A673 (cell line): Measurements from ENCODE around the gene TMOD2. TPM values are rescaled to one million over a fixed set of nuclear protein-coding genes. Genes with fewer than 3 reads are reported as not detected.
"Not testable (repeated sequence)": the region's sequence is repeated elsewhere in the genome, so short reads cannot be mapped to it uniquely, and the experiment has no call there.

Experiments used
- BruUV-seq: library from RNA; stranded (reverse); fragments of 400-500 nt; replicated peaks from 2 replicates; lab custom pipeline; 2021; lab: Mats Ljungman, UMichigan
- CTCF ChIA-PET: fragments of 300-600 bp; sonication (Branson Sonifier 250); formaldehyde crosslinking; loops from one replicate; lab custom pipeline; 2022; ENCODE audit warnings: antibody characterized with exemption; lab: Charles Lee
- POLR2A ChIA-PET: fragments of 300-600 bp; sonication (Branson Sonifier 250); formaldehyde crosslinking; loops from one replicate; lab custom pipeline; 2022; ENCODE audit warnings: antibody characterized with exemption; ENCODE audit not compliant: low non-redundant PET; lab: Charles Lee
- DNase-seq: peaks from one replicate; pipeline ENCODE4 v3.0.0-alpha.2; 2015; ENCODE audit warnings: low spot score
- H3K27ac ChIP-seq: fragments of 200-600 bp; sonication (generic); 2 replicates; pipeline ENCODE4 v1.5.1; 2016; ENCODE audit warnings: mixed run types, low read depth, mild to moderate bottlenecking, mixed read lengths, antibody characterized with exemption, low read length; ENCODE audit not compliant: poor library complexity, severe bottlenecking
- H3K27me3 ChIP-seq: fragments of 200-600 bp; sonication (generic); replicated peaks from 2 replicates; pipeline ENCODE4 v1.6.1; 2017; ENCODE audit warnings: mixed run types, low read depth, mild to moderate bottlenecking, mixed read lengths, antibody characterized with exemption, low read length; ENCODE audit not compliant: insufficient read depth, poor library complexity
- H3K36me3 ChIP-seq: fragments of 200-600 bp; sonication (generic); 2 replicates; pipeline ENCODE4 v1.6.1; 2016; ENCODE audit warnings: mixed run types, mild to moderate bottlenecking, mixed read lengths, antibody characterized with exemption, low read length; ENCODE audit not compliant: insufficient read depth, poor library complexity, severe bottlenecking
- H3K4me1 ChIP-seq: fragments of 200-600 bp; sonication (generic); 2 replicates; pipeline ENCODE4 v1.6.1; 2017; ENCODE audit warnings: mixed run types, mild to moderate bottlenecking, mixed read lengths, antibody characterized with exemption, low read length; ENCODE audit not compliant: insufficient read depth, poor library complexity, severe bottlenecking
- H3K4me3 ChIP-seq: fragments of 200-600 bp; sonication (generic); 2 replicates; pipeline ENCODE4 v1.5.1; 2016; ENCODE audit warnings: low read depth, mixed run types, mild to moderate bottlenecking, mixed read lengths, low read length; ENCODE audit not compliant: poor library complexity, severe bottlenecking
- H3K9me3 ChIP-seq: fragments of 200-600 bp; sonication (generic); 2 replicates; pipeline ENCODE4 v1.6.1; 2016; ENCODE audit warnings: mixed run types, low read depth, mild to moderate bottlenecking, mixed read lengths, antibody characterized with exemption, low read length; ENCODE audit not compliant: poor library complexity, severe bottlenecking
- EZH2 ChIP-seq: fragments of 200-600 bp; sonication (generic); IDR thresholded peaks from 2 replicates; pipeline ENCODE4 v1.6.1; 2017; ENCODE audit warnings: borderline replicate concordance, low read depth, mild to moderate bottlenecking, mixed read lengths, antibody characterized with exemption, low read length; ENCODE audit not compliant: poor library complexity, severe bottlenecking
- intact Hi-C: fragments of 100-400 bp; cut with micrococcal nuclease; formaldehyde crosslinking; loops from one replicate; pipeline ENCODE4 v1.10.0; 2022; ENCODE audit not compliant: unreplicated experiment
- total RNA-seq: library from RNA; stranded (reverse); gene quantifications from 2 replicates; pipeline ENCODE4 v1.2.3, GENCODE V29; 2021
- TF ChIP-seq, protein P1 (sequence below): fragments of 300-800, 200-600 bp; sonication (generic); conservative IDR thresholded peaks from 2 replicates; pipeline ENCODE4 v1.5.1; 2017; ENCODE audit warnings: low read depth, mild to moderate bottlenecking, antibody characterized with exemption, low read length, moderate library complexity, mixed read lengths

TMOD2 gene
- total RNA-seq, 1 experiment from 2014 or later = 0.67 TPM

GRCh38 chr15:51780636-51781035 is 29.2 kb downstream of the TMOD2 start:
- Histone ChIP-seq H3K4me1 (no peaks in the 10 kb centered on the region), H3K27ac (no peak overlapping the region), H3K36me3 (no peaks in the 10 kb centered on the region), H3K9me3 (no peaks in the 10 kb centered on the region), H3K4me3 (no peak overlapping the region), H3K27me3 (no peaks in the 10 kb centered on the region)
- ChIA-PET CTCF (no interaction called here), POLR2A (no interaction called here)
- intact Hi-C loops = loop anchor here (5.0 to 10.0 kb wide), 6 partner anchors 122 to 954 kb away; no protein-coding TSS in a partner anchor
- DNase-seq = no peak
- BruUV-seq = no TSS peak
- no peak for TF ChIP-seq EZH2

DNA sequence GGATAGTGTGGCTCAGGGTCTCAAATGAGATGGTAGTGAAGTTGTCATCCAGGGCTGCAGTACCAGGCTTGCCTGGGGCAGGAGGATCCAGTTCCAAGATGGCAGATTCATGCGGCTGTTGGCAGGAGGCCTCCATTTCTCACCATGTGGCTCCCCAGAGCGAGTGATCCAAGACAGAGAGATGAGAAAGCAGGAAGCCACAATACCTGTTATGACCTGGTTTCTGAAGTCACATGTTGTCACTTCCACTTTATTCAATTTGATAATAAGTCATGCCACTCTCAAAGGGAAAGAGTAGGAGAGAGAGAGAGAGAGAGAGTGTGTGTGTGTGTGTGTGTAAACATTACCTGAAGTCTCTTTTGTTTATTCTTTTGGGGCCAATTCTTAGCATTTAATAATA is 30.1 kb downstream of the TMOD2 start:
- DNase-seq = no peak
- no peaks in the 10 kb centered on the region for H3K4me1 ChIP-seq
- intact Hi-C loops = loop anchor here (5.0 to 10.0 kb wide), 6 partner anchors 121 to 953 kb away; no protein-coding TSS in a partner anchor
- no TSS peak for BruUV-seq
- no peaks in the 10 kb centered on the region for H3K9me3 ChIP-seq
- CTCF ChIA-PET = no interaction called here
- no peaks in the 10 kb centered on the region for H3K36me3 ChIP-seq
- no peak for TF ChIP-seq EZH2
- TF ChIP-seq, protein P1, sequence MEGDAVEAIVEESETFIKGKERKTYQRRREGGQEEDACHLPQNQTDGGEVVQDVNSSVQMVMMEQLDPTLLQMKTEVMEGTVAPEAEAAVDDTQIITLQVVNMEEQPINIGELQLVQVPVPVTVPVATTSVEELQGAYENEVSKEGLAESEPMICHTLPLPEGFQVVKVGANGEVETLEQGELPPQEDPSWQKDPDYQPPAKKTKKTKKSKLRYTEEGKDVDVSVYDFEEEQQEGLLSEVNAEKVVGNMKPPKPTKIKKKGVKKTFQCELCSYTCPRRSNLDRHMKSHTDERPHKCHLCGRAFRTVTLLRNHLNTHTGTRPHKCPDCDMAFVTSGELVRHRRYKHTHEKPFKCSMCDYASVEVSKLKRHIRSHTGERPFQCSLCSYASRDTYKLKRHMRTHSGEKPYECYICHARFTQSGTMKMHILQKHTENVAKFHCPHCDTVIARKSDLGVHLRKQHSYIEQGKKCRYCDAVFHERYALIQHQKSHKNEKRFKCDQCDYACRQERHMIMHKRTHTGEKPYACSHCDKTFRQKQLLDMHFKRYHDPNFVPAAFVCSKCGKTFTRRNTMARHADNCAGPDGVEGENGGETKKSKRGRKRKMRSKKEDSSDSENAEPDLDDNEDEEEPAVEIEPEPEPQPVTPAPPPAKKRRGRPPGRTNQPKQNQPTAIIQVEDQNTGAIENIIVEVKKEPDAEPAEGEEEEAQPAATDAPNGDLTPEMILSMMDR = no peak
- no peak overlapping the region for H3K4me3 ChIP-seq
- H3K27ac ChIP-seq = no peak overlapping the region
- H3K27me3 ChIP-seq = no peaks in the 10 kb centered on the region
- POLR2A ChIA-PET = no interaction called here

DNA sequence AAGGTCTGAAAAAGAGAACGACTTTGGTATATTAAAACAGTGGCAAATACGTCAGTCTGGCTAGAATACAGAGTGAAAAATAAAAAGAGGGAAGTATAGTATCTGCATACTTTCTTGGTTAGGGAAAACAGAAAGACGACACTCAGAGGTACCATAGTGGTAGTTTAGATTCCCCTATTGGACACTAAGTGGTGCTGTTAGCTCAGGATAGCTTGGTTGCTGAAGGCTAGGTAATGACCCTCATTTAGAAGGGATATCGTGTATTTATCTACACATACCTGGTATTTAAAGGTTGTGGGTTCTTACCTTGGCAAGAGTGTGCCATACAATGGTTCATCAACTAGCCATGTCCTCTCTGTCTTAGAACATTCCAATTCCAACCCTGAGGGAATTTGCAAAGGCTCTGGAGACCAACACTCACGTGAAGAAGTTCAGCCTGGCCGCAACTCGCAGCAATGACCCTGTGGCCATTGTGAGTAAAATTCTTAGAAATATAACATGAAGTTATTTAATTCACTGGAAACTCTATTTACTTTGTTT is 31.0 kb downstream of the TMOD2 start:
- no TSS peak for BruUV-seq
- intact Hi-C loops = loop anchor here (5.0 to 10.0 kb wide), 6 partner anchors 120 to 952 kb away; no protein-coding TSS in a partner anchor
- CTCF ChIA-PET = interaction anchor here (0.5 to 1.0 kb wide), 2 partner anchors 101 to 296 kb away, joined by 3 read pairs; no protein-coding TSS in a partner anchor
- peak; percentile 46 for DNase-seq
- H3K4me3 ChIP-seq = no peak overlapping the region
- no peak for TF ChIP-seq EZH2
- TF ChIP-seq, protein P1 = peak; percentile 61
- H3K27me3 ChIP-seq = no peaks in the 10 kb centered on the region
- POLR2A ChIA-PET = interaction anchor here (0.5 kb wide), 1 partner anchor 20 kb away, joined by 3 read pairs; no protein-coding TSS in a partner anchor
- no peaks in the 10 kb centered on the region for H3K36me3 ChIP-seq
- no peak overlapping the region for H3K27ac ChIP-seq
- no peaks in the 10 kb centered on the region for H3K4me1 ChIP-seq
- H3K9me3 ChIP-seq = no peaks in the 10 kb centered on the region

DNA sequence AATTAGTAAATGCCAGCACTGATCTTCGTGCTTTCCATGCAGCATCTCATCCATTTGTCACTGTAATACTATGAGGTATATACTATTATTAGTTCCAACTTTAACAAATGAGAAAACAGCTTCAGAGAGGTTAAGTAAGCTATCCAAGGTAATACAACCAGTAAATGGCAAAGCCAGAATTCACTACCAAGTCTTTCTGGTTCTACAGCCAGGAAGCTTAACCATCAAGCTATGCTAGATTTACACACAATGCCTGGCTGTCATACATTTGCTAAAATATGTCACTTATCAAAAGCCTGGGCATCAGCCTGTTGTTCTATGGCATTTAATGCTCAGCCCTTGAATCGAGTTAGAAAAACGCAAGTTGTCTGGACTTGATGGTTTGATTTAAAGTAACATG is 32.6 kb downstream of the TMOD2 start:
- intact Hi-C loops = loop anchor here (5.0 to 10.0 kb wide), 6 partner anchors 118 to 951 kb away; no protein-coding TSS in a partner anchor
- Histone ChIP-seq H3K9me3 (no peaks in the 10 kb centered on the region), H3K27ac (no peak overlapping the region), H3K4me3 (no peak overlapping the region), H3K27me3 (no peaks in the 10 kb centered on the region), H3K4me1 (no peaks in the 10 kb centered on the region), H3K36me3 (no peaks in the 10 kb centered on the region)
- BruUV-seq = no TSS peak
- no peak for TF ChIP-seq EZH2
- TF ChIP-seq, protein P1 = no peak
- CTCF ChIA-PET = no interaction called here
- POLR2A ChIA-PET = no interaction called here
- no peak for DNase-seq

DNA sequence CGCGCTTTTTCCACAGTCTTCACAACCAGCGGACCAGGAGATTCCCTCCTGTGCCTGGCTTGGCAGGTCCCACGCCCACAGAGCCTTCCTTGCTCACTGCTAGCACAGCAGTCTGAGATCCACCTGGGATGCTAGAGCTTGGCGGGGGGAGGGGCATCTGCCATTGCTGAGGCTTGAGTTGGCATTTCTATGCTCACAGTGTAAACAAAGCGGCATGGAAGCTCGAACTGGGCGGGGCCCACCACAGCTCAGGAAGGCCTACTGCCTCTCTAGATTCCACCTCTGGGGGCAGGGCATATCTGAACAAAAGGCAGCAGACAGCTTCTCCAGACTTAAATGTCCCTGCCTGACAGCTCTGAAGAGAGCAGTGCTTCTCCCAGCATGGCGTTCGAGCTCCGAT is 35.7 kb downstream of the TMOD2 start:
- CTCF ChIA-PET = interaction anchor here (1.9 kb wide), 1 partner anchor 10 kb away, joined by 5 read pairs; no protein-coding TSS in a partner anchor
- POLR2A ChIA-PET, H3K9me3 ChIP-seq, BruUV-seq, H3K36me3 ChIP-seq, H3K27ac ChIP-seq, H3K27me3 ChIP-seq, H3K4me3 ChIP-seq, H3K4me1 ChIP-seq, DNase-seq: not testable (repeated sequence)
- intact Hi-C loops = loop anchor here (10.0 kb wide), 2 partner anchors 358 to 948 kb away; no protein-coding TSS in a partner anchor
